Medulla oblongata (tissue), 1 donor: Measurements from ENCODE around the gene OTULIN.

Source experiments
- DNase-seq: peaks from one replicate; pipeline ENCODE4 v3.0.0-alpha.2; 2015; ENCODE audit errors: extremely low spot score

The OTULIN gene

GRCh38 chr5:14742498-14742897, 78.0 kb downstream of the OTULIN start:
- DNase-seq, result no peak

- DNase-seq, result no peak
These were observed 79.2 kb downstream of the OTULIN start for GRCh38 chr5:14743601-14744295.

GRCh38 chr5:14744296-14745187, 80.0 kb downstream of the OTULIN start:
- no peak for DNase-seq

GRCh38 chr5:14745188-14745563, 80.7 kb downstream of the OTULIN start:
- no peak for DNase-seq

- no peak for DNase-seq
These were observed 81.2 kb downstream of the OTULIN start for GRCh38 chr5:14745753-14746152.

- no peak for DNase-seq
These were observed 83.8 kb downstream of the OTULIN start for GRCh38 chr5:14748180-14748900.
